CD14-positive monocyte (primary cell): ENCODE results near the gene AZGP1. TPM values are rescaled to one million over a fixed set of nuclear protein-coding genes. Genes with fewer than 3 reads are reported as not detected.
"Not testable (repeated sequence)": the region's sequence is repeated elsewhere in the genome, so short reads cannot be mapped to it uniquely, and the experiment has no call there.

Experiments used
- DNase-seq, 3 donors: peaks; one replicate each; pipeline ENCODE4 v3.0.0-alpha.2; 2011 to 2022
- H2AFZ ChIP-seq: 2 replicates; pipeline ENCODE4 v1.6.0; 2012; ENCODE audit warnings: mild to moderate bottlenecking, low read depth, low read length, inconsistent platforms; ENCODE audit not compliant: insufficient read depth, poor library complexity, severe bottlenecking
- H3K27ac ChIP-seq, 2 donors: 1 replicate in 1 of 2; 2 replicates in 1 of 2; pipeline ENCODE4 v1.5.1; 2012 to 2013; ENCODE audit warnings: low read length in 2 of 2, control low read depth in 1 of 2, inconsistent platforms in 1 of 2, low read depth in 1 of 2, mild to moderate bottlenecking in 1 of 2
- H3K27me3 ChIP-seq, 2 donors: one replicate each; pipeline versions ENCODE4 v1.6.0 to v1.6.1; 2011 to 2013; ENCODE audit warnings: low read length in 2 of 2; ENCODE audit not compliant: control insufficient read depth in 2 of 2, insufficient read depth in 2 of 2
- H3K36me3 ChIP-seq, 2 donors: replicated peaks in 1 of 2; 1 replicate in 1 of 2; 2 replicates in 1 of 2; pipeline versions ENCODE4 v1.5.1 to v1.6.1; 2012 to 2013; ENCODE audit warnings: low read length in 2 of 2, control low read depth in 1 of 2, inconsistent platforms in 1 of 2, mild to moderate bottlenecking in 1 of 2; ENCODE audit not compliant: insufficient read depth in 2 of 2, control insufficient read depth in 1 of 2
- H3K4me1 ChIP-seq, 2 donors: 1 replicate in 1 of 2; 2 replicates in 1 of 2; pipeline versions ENCODE4 v1.5.1 to v1.6.1; 2012 to 2013; ENCODE audit warnings: low read length in 2 of 2, control low read depth in 1 of 2, inconsistent platforms in 1 of 2, mild to moderate bottlenecking in 1 of 2, moderate library complexity in 1 of 2; ENCODE audit not compliant: insufficient read depth in 2 of 2, control insufficient read depth in 1 of 2
- H3K4me2 ChIP-seq: replicated peaks from 2 replicates; pipeline ENCODE3; 2012; ENCODE audit warnings: low read length, moderate library complexity, mild to moderate bottlenecking; ENCODE audit not compliant: poor library complexity, severe bottlenecking; ENCODE audit errors: extremely low read depth
- H3K4me3 ChIP-seq, 3 experiments: fragments of 200-600 bp in 1 of 3; sonication (generic) in 1 of 3; replicated peaks in 1 of 3; 1 replicate in 2 of 3; 2 replicates in 1 of 3; pipeline ENCODE4 v1.5.1; 2011 to 2013; ENCODE audit warnings: low read length in 3 of 3, mild to moderate bottlenecking in 3 of 3, control low read depth in 2 of 3, low read depth in 2 of 3, inconsistent platforms in 1 of 3, moderate library complexity in 1 of 3
- H3K79me2 ChIP-seq: 2 replicates; pipeline ENCODE4 v1.6.0; 2012; ENCODE audit warnings: mild to moderate bottlenecking, control low read depth, inconsistent platforms, low read length, moderate library complexity; ENCODE audit not compliant: insufficient read depth
- H3K9ac ChIP-seq: 2 replicates; pipeline ENCODE4 v1.6.0; 2017; ENCODE audit warnings: low read length, mild to moderate bottlenecking; ENCODE audit not compliant: insufficient read depth, poor library complexity, severe bottlenecking
- H3K9me3 ChIP-seq, 2 donors: replicated peaks in 1 of 2; 1 replicate in 1 of 2; 2 replicates in 1 of 2; pipeline versions ENCODE4 v1.5.1 to v1.6.1; 2012 to 2013; ENCODE audit warnings: low read length in 2 of 2, control low read depth in 1 of 2; ENCODE audit not compliant: control insufficient read depth in 1 of 2, insufficient read depth in 1 of 2
- H4K20me1 ChIP-seq: 2 replicates; pipeline ENCODE4 v1.6.0; 2012; ENCODE audit warnings: mild to moderate bottlenecking, low read length, control low read depth, moderate library complexity; ENCODE audit not compliant: insufficient read depth
- H3K27ac Mint-ChIP-seq, 7 donors: one replicate each; pipeline ENCODE4 v1.8.0; 2020; ENCODE audit warnings: mild to moderate bottlenecking in 7 of 7, mixed read lengths in 7 of 7, moderate library complexity in 6 of 7, inconsistent platforms in 2 of 7
- H3K27me3 Mint-ChIP-seq, 3 donors: one replicate each; pipeline ENCODE4 v1.8.0; 2021 to 2022; ENCODE audit warnings: low read depth in 3 of 3, mild to moderate bottlenecking in 3 of 3, mixed read lengths in 3 of 3, moderate library complexity in 3 of 3, inconsistent platforms in 1 of 3
- H3K36me3 Mint-ChIP-seq, 2 donors: one replicate each; pipeline ENCODE4 v1.8.0; 2020; ENCODE audit warnings: mixed read lengths in 2 of 2, inconsistent platforms in 1 of 2, mild to moderate bottlenecking in 1 of 2
- H3K4me1 Mint-ChIP-seq: one replicate; pipeline ENCODE4 v1.8.0; 2020; ENCODE audit warnings: mild to moderate bottlenecking, mixed read lengths
- H3K4me3 Mint-ChIP-seq, 2 donors: one replicate each; pipeline ENCODE4 v1.8.0; 2020; ENCODE audit warnings: mild to moderate bottlenecking in 2 of 2, mixed read lengths in 2 of 2, moderate library complexity in 1 of 2
- H3K9me3 Mint-ChIP-seq, 7 donors: one replicate each; pipeline ENCODE4 v1.8.0; 2020 to 2022; ENCODE audit warnings: mixed read lengths in 7 of 7, mild to moderate bottlenecking in 6 of 7, moderate library complexity in 6 of 7, inconsistent platforms in 2 of 7
- CTCF ChIP-seq: fragments of 200-600 bp; IDR thresholded peaks from one replicate; pipeline ENCODE4 v1.8.0; 2022; ENCODE audit warnings: antibody characterized with exemption, mild to moderate bottlenecking
- WGBS: methylation state at CpG from one replicate; pipeline ENCODE4 v1.1.5; 2013; ENCODE audit warnings: missing lambda C conversion rate; ENCODE audit not compliant: insufficient coverage; 5-methylcytosine and 5-hydroxymethylcytosine counted together
- intact Hi-C, 2 donors: fragments of 100-400 bp; cut with micrococcal nuclease; formaldehyde crosslinking; loops; one replicate each; pipeline versions ENCODE4 v1.15.0 to v1.15.1; 2023
- polyA plus RNA-seq, 3 donors: library from polyadenylated mRNA; depleted of rRNA in 1 of 3; unstranded in 2 of 3; stranded (reverse) in 1 of 3; fragments of 300-500 nt in 2 of 3; fragments of >200 nt in 1 of 3; fragmentation: Illumina TruSeq in 2 of 3; gene quantifications; 1 replicate in 2 of 3; 2 replicates in 1 of 3; pipeline ENCODE4 v1.2.3, GENCODE V29; 2012 to 2021

AZGP1 gene
- polyA plus RNA-seq, 3 donors = not detected

- H3K36me3 Mint-ChIP-seq, intact Hi-C loops, H3K9ac ChIP-seq, H3K9me3 ChIP-seq, H3K27ac Mint-ChIP-seq, H3K36me3 ChIP-seq, H3K4me3 ChIP-seq, H2AFZ ChIP-seq, H4K20me1 ChIP-seq, H3K4me1 ChIP-seq, H3K4me1 Mint-ChIP-seq, H3K9me3 Mint-ChIP-seq, H3K4me2 ChIP-seq, H3K27ac ChIP-seq, H3K27me3 ChIP-seq, H3K79me2 ChIP-seq: not testable (repeated sequence)
- 37% methylated on average over 3 of the region's 10 CpGs for WGBS
- TF ChIP-seq CTCF = peak; percentile 81
- DNase-seq = peak; percentile 15 to 26 (median 22)
- Mint-ChIP-seq H3K27me3 (peaks cover 8 to 19% (median 16%) of the 10 kb centered on the region in 3 donors), H3K4me3 (peak overlapping the region in 1 of 2 donors; percentile 39)
These were observed 4.0 kb upstream of the AZGP1 start for GRCh38 chr7:99979814-99980225.

- Histone ChIP-seq H3K9ac (no peak overlapping the region), H4K20me1 (no peaks in the 10 kb centered on the region), H3K36me3 (no peaks in the 10 kb centered on the region), H2AFZ (no peak overlapping the region), H3K9me3 (no peaks in the 10 kb centered on the region), H3K4me1 (no peaks in the 10 kb centered on the region), H3K27me3 (no peaks in the 10 kb centered on the region), H3K4me2 (no peak overlapping the region), H3K79me2 (no peaks in the 10 kb centered on the region), H3K4me3 (no peak overlapping the region), H3K27ac (no peak overlapping the region)
- intact Hi-C loops = no loop called here
- no peaks in the 10 kb centered on the region for H3K4me1 Mint-ChIP-seq
- no peak for DNase-seq
- H3K36me3 Mint-ChIP-seq = no peaks in the 10 kb centered on the region
- H3K9me3 Mint-ChIP-seq = peaks cover 0 to 6% (median 2%) of the 10 kb centered on the region in 7 donors
- no peak for TF ChIP-seq CTCF
- no peak overlapping the region for H3K4me3 Mint-ChIP-seq
- H3K27ac Mint-ChIP-seq = no peak overlapping the region
- WGBS = 95% methylated on average over 12 of the region's 13 CpGs
- peaks cover 11 to 21% (median 18%) of the 10 kb centered on the region in 3 donors for H3K27me3 Mint-ChIP-seq
These were observed 795 bp upstream of the AZGP1 start for GRCh38 chr7:99976626-99977025.
